GM12878 (cell line): Measurements from ENCODE around the gene HS3ST5. TPM values are rescaled to one million over a fixed set of nuclear protein-coding genes. Genes with fewer than 3 reads are reported as not detected.
"Not testable (repeated sequence)": the region's sequence is repeated elsewhere in the genome, so short reads cannot be mapped to it uniquely, and the experiment has no call there.

ENCODE experiments used
- ATAC-seq: fragments of 200-7000 bp; cut with Tn5 transposase; 3 replicates; pipeline ENCODE4 v1.9.1; 2020; ENCODE audit warnings: mild to moderate bottlenecking, moderate library complexity
- BruUV-seq: library from RNA; stranded (reverse); fragments of 400-500 nt; replicated peaks from 2 replicates; lab custom pipeline; 2021; lab: Mats Ljungman, UMichigan
- CTCF ChIA-PET: fragments of 300-600 bp; sonication (Branson Sonifier 250); formaldehyde crosslinking; extraction: SDS; loops from one replicate; lab custom pipeline; 2021; ENCODE audit warnings: inconsistent platforms; lab: Yijun Ruan, JAX
- POLR2A ChIA-PET: fragments of 350-600 bp; formaldehyde crosslinking; extraction: SDS; loops from one replicate; lab custom pipeline; 2021; ENCODE audit warnings: inconsistent platforms; lab: Charles Lee
- RAD21 ChIA-PET: fragments of 300-600 bp; sonication (Branson Sonifier 250); formaldehyde crosslinking; loops from one replicate; lab custom pipeline; 2023; ENCODE audit warnings: antibody characterized with exemption; ENCODE audit not compliant: unreplicated experiment; lab: Charles Lee
- SMC1A ChIA-PET: fragments of 300-600 bp; sonication (Branson Sonifier 250); formaldehyde crosslinking; loops from one replicate; lab custom pipeline; 2023; ENCODE audit not compliant: unreplicated experiment, uncharacterized antibody; lab: Charles Lee
- DNase-seq: peaks from one replicate; pipeline ENCODE4 v3.0.0-alpha.2; 2011; ENCODE audit warnings: low read depth, low spot score
- FAIRE-seq: peaks from 3 replicates; lab custom pipeline; 2011; peaks lifted over from hg19 to GRCh38; lab: Jason Lieb, UNC
- H2AFZ ChIP-seq: 2 replicates; pipeline ENCODE4 v1.6.0; 2011; ENCODE audit warnings: low read depth, low read length, control low read depth; ENCODE audit not compliant: control insufficient read depth
- H3K27ac ChIP-seq: 2 replicates; pipeline ENCODE4 v1.5.1; 2011; ENCODE audit warnings: control low read depth; ENCODE audit not compliant: control insufficient read depth, insufficient read depth
- H3K27me3 ChIP-seq, 2 experiments: replicated peaks in 1 of 2; 2 replicates each; pipeline versions ENCODE4 v1.6.0 to v1.6.1; 2011; ENCODE audit warnings: low read length in 1 of 2; ENCODE audit not compliant: control insufficient read depth in 2 of 2, insufficient read depth in 2 of 2
- H3K36me3 ChIP-seq, 2 experiments: 2 replicates each; pipeline ENCODE4 v1.5.1; 2011; ENCODE audit warnings: low read length in 1 of 2; ENCODE audit not compliant: control insufficient read depth in 2 of 2, insufficient read depth in 2 of 2
- H3K4me1 ChIP-seq: 2 replicates; pipeline ENCODE4 v1.6.1; 2011; ENCODE audit warnings: mild to moderate bottlenecking, low read length, moderate library complexity, mixed read lengths; ENCODE audit not compliant: control insufficient read depth, insufficient read depth
- H3K4me2 ChIP-seq: 2 replicates; pipeline ENCODE4 v1.6.0; 2011; ENCODE audit warnings: control low read depth; ENCODE audit not compliant: control insufficient read depth, insufficient read depth
- H3K4me3 ChIP-seq: fragments of 200-600 bp; sonication (generic); 2 replicates; pipeline ENCODE4 v1.5.1; 2016
- H3K79me2 ChIP-seq: 2 replicates; pipeline ENCODE4 v1.6.0; 2011; ENCODE audit warnings: low read length; ENCODE audit not compliant: control insufficient read depth, insufficient read depth
- H3K9ac ChIP-seq: 2 replicates; pipeline ENCODE4 v1.8.0; 2011; ENCODE audit warnings: low read length, control low read depth, mixed read lengths; ENCODE audit not compliant: control insufficient read depth, insufficient read depth
- H3K9me3 ChIP-seq: replicated peaks from 3 replicates; pipeline ENCODE4 v1.5.1; 2011; ENCODE audit warnings: mild to moderate bottlenecking, low read length; ENCODE audit not compliant: control insufficient read depth, insufficient read depth
- H4K20me1 ChIP-seq: 2 replicates; pipeline ENCODE4 v1.6.0; 2011; ENCODE audit not compliant: control insufficient read depth, insufficient read depth
- LARP7 ChIP-seq: fragments of 450-650 bp; IDR thresholded peaks from 2 replicates; pipeline ENCODE4 v1.6.1; 2017; ENCODE audit warnings: mild to moderate bottlenecking
- MYC ChIP-seq: IDR thresholded peaks from 2 replicates; pipeline ENCODE4 v1.6.1; 2011; ENCODE audit warnings: mild to moderate bottlenecking, low read length, moderate library complexity, inconsistent platforms; ENCODE audit not compliant: insufficient read depth, insufficient replicate concordance, insufficient read length, severe bottlenecking
- RCOR1 ChIP-seq: conservative IDR thresholded peaks from 2 replicates; pipeline ENCODE4 v1.6.1; 2012; ENCODE audit warnings: low read depth, low read length, improper control_type of control experiment
- SPI1 ChIP-seq: IDR thresholded peaks from 2 replicates; pipeline ENCODE4 v1.6.1; 2011; ENCODE audit warnings: low read depth, mild to moderate bottlenecking, low read length, moderate library complexity, borderline replicate concordance; ENCODE audit not compliant: insufficient read depth
- WGBS: methylation state at CpG from one replicate; pipeline ENCODE4 v1.1.6; 2016; ENCODE audit warnings: low lambda C conversion rate; ENCODE audit not compliant: insufficient replicate concordance, insufficient coverage; ENCODE audit errors: missing lambda C conversion rate; 5-methylcytosine and 5-hydroxymethylcytosine counted together
- in situ Hi-C: fragments of 300-500 bp; cut with MboI; formaldehyde crosslinking; loops from 9 replicates; pipeline ENCODE4 v1.14.3; 2018; ENCODE audit warnings: mixed read lengths
- intact Hi-C: fragments of 100-400 bp; cut with micrococcal nuclease; formaldehyde crosslinking; loops from one replicate; pipeline ENCODE4 v1.14.2; 2022; ENCODE audit not compliant: unreplicated experiment
- polyA plus RNA-seq, 11 experiments: library from polyadenylated mRNA; depleted of rRNA in 4 of 11; unstranded in 6 of 11; stranded (reverse) in 5 of 11; fragments of >200 nt; fragmentation: Nextera tagmentation in 4 of 11; fragmentation: Illumina TruSeq in 1 of 11; extraction: Ambion mirVana in 4 of 11; extraction: Trizol in 1 of 11; gene quantifications; 1 replicate in 1 of 11; 2 replicates in 10 of 11; pipeline versions ENCODE4 v1.2.1 to v1.2.3, GENCODE V29; 2011 to 2016; ENCODE audit warnings: inconsistent platforms in 2 of 11, missing spikeins in 2 of 11, low read depth in 1 of 11
- total RNA-seq, 4 experiments: library from RNA; depleted of rRNA in 3 of 4; stranded (reverse); fragments of >200 nt in 3 of 4; fragmentation: Illumina TruSeq in 1 of 4; extraction: Trizol in 1 of 4; gene quantifications; 2 replicates each; pipeline versions ENCODE4 v1.2.1 to v1.2.3, GENCODE V29; 2013 to 2021

Gene HS3ST5
- total and polyA plus RNA-seq, 10 of the 15 experiments (the other 5 are each of a cell fraction or from before 2014, with no cell fraction given) = 0.04 TPM; not detected in 9

DNA sequence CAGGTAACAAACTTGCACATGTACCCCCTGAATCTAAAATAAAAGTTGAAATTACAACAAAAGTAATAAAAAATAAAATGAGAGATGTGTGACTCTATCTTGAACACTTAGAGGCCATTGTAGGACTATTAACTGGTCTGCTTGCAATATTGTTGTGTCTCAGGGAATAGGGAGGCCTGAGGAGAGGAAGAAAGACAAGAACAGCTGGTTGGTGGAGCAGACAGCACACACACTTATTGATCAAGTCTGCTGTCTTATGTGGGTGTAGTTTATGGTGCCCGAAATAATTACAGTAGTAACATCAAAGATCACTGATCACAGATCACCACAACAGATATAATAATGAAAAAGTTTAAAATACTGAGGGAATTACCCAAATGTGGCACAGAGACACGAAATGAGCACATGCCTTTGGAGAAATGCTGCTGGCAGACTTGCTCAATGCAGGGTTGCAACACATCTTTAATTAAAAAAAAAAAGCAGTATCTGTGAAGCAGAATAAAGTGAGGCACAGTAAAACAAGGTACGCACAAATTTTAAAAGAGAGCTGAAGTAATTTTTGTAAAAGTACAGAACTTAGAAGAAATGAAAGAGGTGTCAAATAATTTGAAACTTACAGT is 261.8 kb downstream of the HS3ST5 start:
- no TSS peak for BruUV-seq
- H3K4me2 ChIP-seq = no peak overlapping the region
- no peak overlapping the region for H3K4me3 ChIP-seq
- FAIRE-seq (no peak), ATAC-seq (no peak), DNase-seq (no peak)
- in situ Hi-C loops = no loop called here
- ChIA-PET RAD21 (no interaction called here), CTCF (no interaction called here), SMC1A (interaction anchor here (0.7 to 0.9 kb wide), 2 partner anchors 34 to 1631 kb away, joined by 3 read pairs; no protein-coding TSS in a partner anchor), POLR2A (no interaction called here)
- TF ChIP-seq RCOR1 (no peak), SPI1 (no peak), LARP7 (no peak), MYC (no peak)
- no peaks in the 10 kb centered on the region for H3K4me1 ChIP-seq
- H3K9me3 ChIP-seq = no peaks in the 10 kb centered on the region
- intact Hi-C loops = no loop called here
- no peaks in the 10 kb centered on the region for H3K27me3 ChIP-seq
- H4K20me1 ChIP-seq = no peaks in the 10 kb centered on the region
- no peak overlapping the region for H3K9ac ChIP-seq
- H2AFZ ChIP-seq = no peak overlapping the region
- no peak overlapping the region for H3K27ac ChIP-seq
- WGBS = 8% methylated on average over 3 of the region's 3 CpGs
- no peaks in the 10 kb centered on the region for H3K79me2 ChIP-seq
- H3K36me3 ChIP-seq = no peaks in the 10 kb centered on the region

- H3K9ac ChIP-seq, H2AFZ ChIP-seq, FAIRE-seq, H4K20me1 ChIP-seq, RAD21 ChIA-PET, H3K9me3 ChIP-seq, CTCF ChIA-PET, H3K36me3 ChIP-seq, DNase-seq, H3K4me1 ChIP-seq, H3K4me2 ChIP-seq, H3K27ac ChIP-seq, BruUV-seq, H3K4me3 ChIP-seq, intact Hi-C loops, H3K79me2 ChIP-seq, H3K27me3 ChIP-seq, POLR2A ChIA-PET, ATAC-seq, in situ Hi-C loops: not testable (repeated sequence)
- 50% methylated on average over 1 of the region's 1 CpG for WGBS
- SMC1A ChIA-PET = interaction anchor here (0.6 kb wide), 1 partner anchor 111 kb away, joined by 3 read pairs; no protein-coding TSS in a partner anchor
These were observed 262.4 kb downstream of the HS3ST5 start for GRCh38 chr6:114080410-114080809.
